ENCODE results near the gene CNKSR3. TPM values are rescaled to one million over a fixed set of nuclear protein-coding genes. Genes with fewer than 3 reads are reported as not detected.

The CNKSR3 gene
- total RNA-seq, 1 donor from 2014 or later: not detected

DNA sequence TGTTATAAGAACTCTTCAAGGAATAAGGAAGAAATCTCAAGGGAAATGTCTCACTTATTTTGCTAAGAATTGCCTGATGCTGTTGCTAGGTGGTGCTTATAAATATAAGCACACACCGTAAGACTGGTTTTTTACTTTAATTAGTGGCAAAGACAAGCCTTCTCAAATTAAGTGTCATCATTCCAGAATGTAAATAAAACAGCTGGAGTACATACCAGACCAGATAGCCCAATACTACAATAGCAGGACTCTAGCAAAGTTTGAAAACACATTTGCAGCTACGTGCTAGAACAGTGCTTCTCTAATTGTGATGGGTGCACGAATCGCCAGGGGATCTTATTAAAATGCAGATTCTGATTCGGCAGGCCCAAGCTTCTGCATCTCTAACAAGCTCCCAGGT lies 6.8 kb downstream of the CNKSR3 start:
- intact Hi-C loops (cut with micrococcal nuclease): loop anchor here (10.0 kb wide), 1 partner anchor 349 kb away; no protein-coding TSS in a partner anchor

DNA sequence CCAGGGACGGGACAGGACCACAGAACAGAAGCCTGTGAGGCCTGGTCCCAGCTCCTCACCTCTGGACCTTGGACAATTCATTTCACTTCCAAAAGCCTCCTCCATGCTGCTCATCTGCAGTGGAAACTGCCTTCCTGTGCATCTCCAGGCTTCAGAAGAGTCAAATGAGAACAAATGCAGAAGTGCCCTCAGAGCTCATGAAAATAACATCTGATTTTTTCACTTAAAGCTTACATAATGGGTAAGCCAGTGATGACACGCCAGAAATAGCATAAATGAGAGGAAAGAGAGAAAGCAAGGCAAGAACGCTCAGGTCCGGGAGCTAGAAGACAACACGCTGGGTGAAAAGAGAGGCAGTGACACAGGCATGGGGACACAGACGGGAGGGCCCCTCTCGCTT lies 7.9 kb downstream of the CNKSR3 start:
- intact Hi-C loops (cut with micrococcal nuclease): loop anchor here (10.0 kb wide), 1 partner anchor 348 kb away; no protein-coding TSS in a partner anchor

GRCh38 chr6:154501578-154501868 lies 9.0 kb downstream of the CNKSR3 start:
- intact Hi-C loops (cut with micrococcal nuclease): loop anchor here (10.0 kb wide), 1 partner anchor 347 kb away; no protein-coding TSS in a partner anchor

DNA sequence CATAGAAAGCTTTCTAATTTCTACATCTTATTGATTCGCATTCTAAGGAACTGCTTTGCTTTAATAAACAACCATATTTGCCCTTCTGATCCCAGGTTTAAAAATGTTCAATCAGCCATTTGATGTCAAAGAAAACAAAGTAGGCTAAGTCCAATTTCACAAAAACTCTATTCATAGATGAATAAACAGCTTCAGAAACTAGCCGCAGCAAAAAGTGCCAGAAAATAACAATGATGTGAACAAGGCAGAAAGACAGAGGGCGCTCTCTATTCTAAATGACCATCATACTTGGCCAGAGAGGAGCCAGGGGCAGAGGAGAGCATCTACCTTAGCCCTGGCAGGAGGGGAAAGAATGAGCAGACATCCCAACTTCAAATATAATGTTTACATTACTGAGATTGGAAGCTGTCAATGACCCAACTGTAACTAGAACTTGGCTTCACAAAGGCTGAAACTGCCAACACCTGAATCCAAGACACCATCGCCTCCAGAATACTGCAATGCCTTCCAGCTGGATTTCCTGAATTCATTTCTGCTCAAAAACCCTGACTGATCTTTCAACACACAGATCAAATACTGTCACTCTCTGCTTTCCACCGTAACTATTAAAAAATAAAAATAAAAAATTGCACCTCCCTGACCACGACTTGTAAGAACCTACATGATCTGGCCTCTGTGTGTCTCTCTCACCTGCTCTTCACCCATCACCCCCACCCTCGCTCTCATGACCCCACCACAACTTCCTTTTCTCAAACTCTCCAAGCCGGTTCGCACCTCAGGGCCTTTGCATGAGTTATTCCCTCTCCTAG lies 9.5 kb downstream of the CNKSR3 start:
- intact Hi-C loops (cut with micrococcal nuclease): loop anchor here (10.0 kb wide), 1 partner anchor 346 kb away; no protein-coding TSS in a partner anchor

DNA sequence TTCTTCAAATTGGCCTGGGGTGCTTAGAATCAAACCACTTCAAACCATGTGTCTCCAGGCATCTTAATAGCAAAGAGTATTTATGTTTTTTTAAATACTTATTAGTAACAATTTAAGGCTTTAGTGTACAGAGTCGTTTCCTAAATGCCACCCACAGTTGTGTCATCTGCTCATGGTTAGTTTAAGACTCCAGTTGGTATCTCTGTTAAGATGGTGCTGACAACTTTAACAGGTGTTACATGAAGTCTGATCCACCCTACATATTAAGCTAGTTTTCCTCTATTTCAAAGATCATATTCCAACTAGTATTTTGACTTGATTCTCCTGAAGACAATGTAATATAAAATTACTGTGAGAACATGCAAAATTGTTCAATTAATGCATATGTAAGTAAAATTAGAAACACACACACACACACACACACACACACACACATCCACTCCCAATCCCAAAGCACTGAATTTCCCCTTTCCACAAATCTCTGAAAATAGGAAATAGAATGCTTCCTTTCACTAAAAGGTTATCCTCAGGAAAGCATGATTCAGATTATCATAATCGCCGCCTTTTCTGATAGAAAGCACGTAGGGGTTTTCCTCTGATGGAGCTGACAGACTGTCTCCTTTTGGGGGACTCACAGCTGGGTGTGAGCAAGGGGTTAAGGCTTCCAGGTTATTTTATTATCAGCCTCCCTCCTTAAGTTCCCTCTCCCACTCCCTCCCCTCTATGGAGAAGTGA lies 10.5 kb downstream of the CNKSR3 start:
- intact Hi-C loops (cut with micrococcal nuclease): loop anchor here (10.0 kb wide), 1 partner anchor 345 kb away; no protein-coding TSS in a partner anchor

DNA sequence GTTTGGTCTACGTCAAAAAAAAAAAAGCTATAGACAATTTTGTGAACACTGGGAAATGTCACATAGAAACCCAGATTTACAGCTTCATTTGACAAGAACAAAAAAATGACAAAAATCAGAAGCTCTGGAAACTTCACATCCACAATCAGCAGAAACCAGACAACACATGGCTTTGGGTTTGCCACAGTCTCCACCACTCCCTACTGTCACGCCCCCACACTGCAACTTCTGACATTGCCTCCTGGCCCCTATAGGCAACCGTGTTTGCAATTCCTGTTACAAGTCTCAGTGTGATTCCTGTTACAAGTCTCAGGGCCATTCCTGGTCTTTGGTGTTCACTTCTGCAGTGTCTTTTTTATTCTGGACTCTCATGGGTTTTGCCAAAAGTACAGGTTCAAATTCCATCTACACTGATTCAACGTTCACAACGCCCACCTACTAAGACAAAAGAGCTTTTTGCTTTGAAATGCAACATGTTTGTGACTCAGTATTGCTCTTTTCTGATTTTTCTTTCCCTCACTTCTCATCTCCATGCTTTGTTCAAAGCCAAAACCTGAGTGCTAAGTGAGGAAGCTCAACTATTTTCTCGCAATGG lies 12.0 kb downstream of the CNKSR3 start:
- intact Hi-C loops (cut with micrococcal nuclease): no loop called here

DNA sequence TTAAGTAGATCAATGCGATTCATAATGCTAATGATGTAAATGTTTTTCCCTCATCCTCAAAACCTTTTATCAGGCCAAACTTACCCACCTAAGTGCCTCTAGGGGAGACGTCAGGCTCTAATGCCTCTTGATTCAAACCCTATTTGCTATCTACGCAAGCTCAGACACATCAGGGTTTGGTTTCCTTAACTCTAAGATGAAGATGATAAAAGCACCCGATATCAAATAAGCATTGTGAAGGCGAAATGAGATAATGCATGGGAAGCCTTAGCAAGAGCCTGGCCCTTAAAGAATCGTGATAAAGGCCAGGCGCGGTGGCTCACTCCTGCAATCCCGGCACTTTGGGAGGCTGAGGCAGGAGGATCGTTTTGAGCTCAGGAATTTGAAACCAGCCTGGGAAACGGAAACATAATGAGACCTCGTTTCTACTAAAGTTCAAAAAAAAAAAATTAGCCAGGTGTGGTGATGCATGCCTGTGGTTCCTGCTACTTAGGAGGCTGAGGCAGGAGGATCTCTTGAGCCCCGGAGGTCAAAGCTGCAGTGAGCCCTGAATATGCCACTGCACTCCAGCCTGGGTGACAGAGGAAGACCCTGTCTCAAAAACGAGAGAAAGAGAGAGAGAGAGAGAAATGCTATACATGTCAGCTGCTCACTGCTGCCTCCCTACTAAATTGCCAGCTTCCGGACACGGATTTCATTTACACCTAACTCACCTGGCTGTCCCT lies 13.5 kb downstream of the CNKSR3 start:
- intact Hi-C loops (cut with micrococcal nuclease): no loop called here

DNA sequence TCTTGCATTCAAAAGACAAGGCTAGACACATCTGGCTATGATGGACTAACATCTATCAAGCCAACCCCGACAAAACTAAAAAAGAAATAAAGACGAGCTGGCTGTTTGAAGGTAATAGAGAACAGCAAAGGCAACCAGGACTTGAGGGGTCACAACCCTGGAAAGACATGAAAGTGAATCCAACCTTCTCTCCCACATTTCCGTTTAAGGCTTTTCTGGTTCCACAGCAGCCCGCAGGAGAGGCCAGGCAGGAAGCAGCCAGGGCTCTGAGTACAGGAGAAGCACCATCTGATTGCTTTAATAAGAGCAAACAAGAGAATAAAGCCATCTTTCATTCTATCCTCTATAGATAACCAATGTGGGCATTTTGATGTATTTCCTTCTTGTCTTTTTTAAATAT lies 14.3 kb downstream of the CNKSR3 start:
- intact Hi-C loops (cut with micrococcal nuclease): no loop called here

- intact Hi-C loops (cut with micrococcal nuclease): no loop called here
Observed at GRCh38 chr6:154494592-154495311, 15.7 kb downstream of the CNKSR3 start.

DNA sequence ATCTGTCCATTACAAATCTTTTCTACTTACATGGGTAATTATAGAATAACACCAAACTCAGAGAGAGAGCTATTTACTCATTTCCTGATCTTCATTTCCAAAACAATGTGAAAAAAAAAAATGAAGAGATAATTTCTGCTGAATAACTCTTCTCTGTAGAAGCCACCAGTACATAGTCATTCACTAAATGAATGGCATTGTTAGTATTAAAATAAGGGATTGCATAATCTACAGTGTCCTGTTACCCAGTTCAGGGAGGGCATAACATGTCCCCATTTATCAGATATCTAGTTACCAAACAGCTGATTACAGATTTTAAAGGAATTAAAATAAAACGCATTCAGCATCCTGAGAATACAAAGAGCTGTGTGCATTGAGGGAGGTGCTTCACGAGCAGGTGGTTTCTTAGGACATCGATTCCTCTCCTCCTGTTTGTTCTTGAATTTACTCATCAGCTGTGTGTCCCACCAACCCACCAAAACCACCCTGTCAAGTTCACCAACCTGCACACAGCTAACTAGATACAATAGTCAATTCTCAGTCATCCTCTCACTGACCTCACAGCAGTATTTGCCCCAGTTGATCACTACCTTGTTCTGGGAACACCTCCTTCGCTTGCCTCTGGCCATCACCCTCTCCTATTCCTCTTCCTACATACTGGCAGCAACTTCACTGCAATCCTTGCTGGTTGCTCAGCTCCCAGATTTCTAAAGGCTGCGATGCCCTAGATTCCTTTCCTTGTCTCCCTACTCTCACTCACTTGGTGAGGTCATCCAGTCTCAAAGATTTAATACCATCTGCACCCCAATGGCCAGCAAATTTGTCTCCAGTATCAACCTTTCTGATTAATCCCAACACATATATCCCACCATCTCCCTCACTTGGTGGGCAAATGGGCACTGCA lies 18.7 kb downstream of the CNKSR3 start:
- intact Hi-C loops (cut with micrococcal nuclease): no loop called here

- intact Hi-C loops (cut with micrococcal nuclease): no loop called here
Observed at GRCh38 chr6:154489822-154490221, 20.7 kb downstream of the CNKSR3 start.

DNA sequence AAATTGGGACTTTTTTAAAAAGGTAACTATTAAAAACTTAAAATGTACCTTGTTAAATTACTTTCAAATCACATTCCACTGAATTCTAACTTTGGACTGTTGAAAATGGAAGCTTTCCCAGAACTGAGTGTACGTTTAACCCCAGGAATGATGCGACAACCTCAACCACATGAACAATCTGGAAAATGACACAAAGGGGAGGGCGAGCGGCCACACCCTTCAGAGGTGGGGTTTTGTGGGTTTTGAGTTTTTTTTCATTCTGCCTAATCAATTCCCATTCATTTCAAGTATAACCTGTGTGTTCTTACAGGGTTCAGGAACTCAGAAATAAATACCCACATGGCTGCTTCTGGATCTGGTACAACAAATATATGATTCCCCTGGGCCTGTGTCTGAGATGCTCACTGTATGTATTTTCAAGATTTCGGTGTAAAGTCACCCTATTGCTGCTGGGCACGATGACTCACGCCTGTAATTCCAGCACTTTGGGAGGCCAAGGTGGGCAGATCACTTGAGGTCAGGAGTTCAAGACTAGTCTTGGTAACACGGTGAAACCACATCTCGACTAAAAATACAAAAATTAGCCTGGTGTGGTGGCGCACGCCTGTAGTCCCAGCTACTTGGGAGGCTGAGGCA lies 21.6 kb downstream of the CNKSR3 start:
- intact Hi-C loops (cut with micrococcal nuclease): no loop called here

- intact Hi-C loops (cut with micrococcal nuclease): no loop called here
Observed at GRCh38 chr6:154488248-154488593, 22.3 kb downstream of the CNKSR3 start.

- intact Hi-C loops (cut with micrococcal nuclease): no loop called here
Observed at GRCh38 chr6:154487367-154488247, 22.9 kb downstream of the CNKSR3 start.

DNA sequence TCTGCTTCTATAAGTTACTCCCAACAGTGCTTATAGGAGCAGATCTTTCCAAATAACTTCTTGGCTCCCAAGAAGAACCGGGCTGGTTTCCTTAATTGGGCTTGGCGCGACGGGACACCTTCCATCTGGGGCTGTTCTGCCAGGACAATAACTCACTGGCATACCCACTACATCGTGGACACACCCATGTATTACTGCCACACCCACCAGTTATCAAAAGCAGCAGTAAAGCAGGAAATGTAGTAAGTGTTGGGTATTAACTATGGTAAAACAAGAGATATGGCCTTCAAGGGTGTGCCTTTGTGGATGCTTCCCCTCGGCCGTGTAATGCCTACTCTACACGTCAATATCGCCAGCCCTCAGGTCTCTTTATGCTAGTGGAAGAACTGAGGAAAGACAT lies 24.7 kb downstream of the CNKSR3 start:
- intact Hi-C loops (cut with micrococcal nuclease): no loop called here

DNA sequence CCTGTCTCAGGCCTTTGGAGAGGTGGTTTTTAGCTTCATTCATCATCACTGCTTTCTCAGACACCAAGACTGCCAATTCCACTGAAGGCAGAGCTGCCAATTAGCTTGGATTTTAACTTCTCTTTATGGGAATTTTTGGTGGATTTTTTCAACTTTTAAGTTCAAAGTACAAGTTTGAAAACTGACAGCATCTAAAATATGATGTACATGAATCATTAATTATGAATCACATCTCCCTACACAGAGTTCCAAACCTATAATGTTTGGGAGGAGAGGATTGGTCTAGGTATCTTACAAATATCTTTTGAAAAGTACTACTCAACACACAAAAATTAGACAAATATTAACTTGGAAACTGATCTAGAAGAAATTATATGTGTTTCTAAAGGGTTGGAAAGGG lies 25.5 kb downstream of the CNKSR3 start:
- intact Hi-C loops (cut with micrococcal nuclease): no loop called here

DNA sequence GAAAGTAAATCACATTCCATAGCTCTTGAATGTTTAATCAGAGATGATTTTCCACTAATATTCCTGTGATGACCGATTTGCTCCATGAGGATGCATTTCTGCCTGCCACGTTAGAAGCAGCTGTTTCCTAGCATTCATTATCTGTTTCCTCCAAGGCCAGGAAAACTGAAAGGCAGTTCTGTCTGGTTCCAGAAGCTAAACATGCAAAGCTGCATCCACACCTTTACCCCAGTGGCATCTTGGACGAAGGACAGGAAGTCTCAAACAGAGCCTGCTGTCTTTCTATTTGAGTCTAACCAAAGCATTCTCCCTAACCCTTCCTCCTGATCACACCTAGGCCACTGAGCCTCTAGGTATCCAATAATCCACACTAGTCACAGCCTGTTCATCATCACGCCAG lies 27.6 kb downstream of the CNKSR3 start:
- intact Hi-C loops (cut with micrococcal nuclease): no loop called here

DNA sequence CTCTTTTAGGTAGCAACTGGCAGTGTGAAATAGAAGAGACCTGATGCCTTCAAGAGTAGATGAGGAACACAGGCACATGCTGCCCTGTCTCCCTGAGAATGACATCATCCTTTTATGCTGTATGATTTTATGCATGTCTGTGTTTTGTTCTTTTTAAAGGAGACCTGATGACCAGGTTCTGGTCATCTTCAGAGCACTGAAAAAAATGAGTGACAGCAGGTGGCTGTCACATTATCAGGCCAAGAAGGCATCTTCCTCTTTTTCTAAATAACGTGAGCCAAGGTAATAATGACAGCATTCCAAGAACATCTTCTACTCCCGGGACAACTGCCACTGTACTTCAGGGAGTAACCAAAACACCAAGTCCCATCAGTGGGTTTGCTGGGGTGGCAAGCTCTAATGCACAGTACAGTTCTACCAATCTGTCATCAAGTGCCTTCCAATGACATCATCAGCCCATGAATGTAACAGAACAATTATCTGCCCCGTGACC lies 28.9 kb downstream of the CNKSR3 start:
- intact Hi-C loops (cut with micrococcal nuclease): no loop called here
